GM12878 (cell line): ENCODE measurements around the gene CHMP3. TPM values are rescaled to one million over a fixed set of nuclear protein-coding genes. Genes with fewer than 3 reads are reported as not detected.

Experiments used
- ATAC-seq: fragments of 200-7000 bp; cut with Tn5 transposase; 3 replicates; pipeline ENCODE4 v1.9.1; 2020; ENCODE audit warnings: mild to moderate bottlenecking, moderate library complexity
- BruUV-seq: library from RNA; stranded (reverse); fragments of 400-500 nt; replicated peaks from 2 replicates; lab custom pipeline; 2021; lab: Mats Ljungman, UMichigan
- CTCF ChIA-PET: fragments of 300-600 bp; sonication (Branson Sonifier 250); formaldehyde crosslinking; extraction: SDS; loops from one replicate; lab custom pipeline; 2021; ENCODE audit warnings: inconsistent platforms; lab: Yijun Ruan, JAX
- POLR2A ChIA-PET: fragments of 350-600 bp; formaldehyde crosslinking; extraction: SDS; loops from one replicate; lab custom pipeline; 2021; ENCODE audit warnings: inconsistent platforms; lab: Charles Lee
- RAD21 ChIA-PET: fragments of 300-600 bp; sonication (Branson Sonifier 250); formaldehyde crosslinking; loops from one replicate; lab custom pipeline; 2023; ENCODE audit warnings: antibody characterized with exemption; ENCODE audit not compliant: unreplicated experiment; lab: Charles Lee
- SMC1A ChIA-PET: fragments of 300-600 bp; sonication (Branson Sonifier 250); formaldehyde crosslinking; loops from one replicate; lab custom pipeline; 2023; ENCODE audit not compliant: unreplicated experiment, uncharacterized antibody; lab: Charles Lee
- DNase-seq: peaks from one replicate; pipeline ENCODE4 v3.0.0-alpha.2; 2011; ENCODE audit warnings: low read depth, low spot score
- FAIRE-seq: peaks from 3 replicates; lab custom pipeline; 2011; peaks lifted over from hg19 to GRCh38; lab: Jason Lieb, UNC
- H2AFZ ChIP-seq: 2 replicates; pipeline ENCODE4 v1.6.0; 2011; ENCODE audit warnings: low read depth, low read length, control low read depth; ENCODE audit not compliant: control insufficient read depth
- H3K27ac ChIP-seq: 2 replicates; pipeline ENCODE4 v1.5.1; 2011; ENCODE audit warnings: control low read depth; ENCODE audit not compliant: control insufficient read depth, insufficient read depth
- H3K27me3 ChIP-seq, 2 experiments: replicated peaks in 1 of 2; 2 replicates each; pipeline versions ENCODE4 v1.6.0 to v1.6.1; 2011; ENCODE audit warnings: low read length in 1 of 2; ENCODE audit not compliant: control insufficient read depth in 2 of 2, insufficient read depth in 2 of 2
- H3K36me3 ChIP-seq, 2 experiments: 2 replicates each; pipeline ENCODE4 v1.5.1; 2011; ENCODE audit warnings: low read length in 1 of 2; ENCODE audit not compliant: control insufficient read depth in 2 of 2, insufficient read depth in 2 of 2
- H3K4me1 ChIP-seq: 2 replicates; pipeline ENCODE4 v1.6.1; 2011; ENCODE audit warnings: mild to moderate bottlenecking, low read length, moderate library complexity, mixed read lengths; ENCODE audit not compliant: control insufficient read depth, insufficient read depth
- H3K4me2 ChIP-seq: 2 replicates; pipeline ENCODE4 v1.6.0; 2011; ENCODE audit warnings: control low read depth; ENCODE audit not compliant: control insufficient read depth, insufficient read depth
- H3K4me3 ChIP-seq: fragments of 200-600 bp; sonication (generic); 2 replicates; pipeline ENCODE4 v1.5.1; 2016
- H3K79me2 ChIP-seq: 2 replicates; pipeline ENCODE4 v1.6.0; 2011; ENCODE audit warnings: low read length; ENCODE audit not compliant: control insufficient read depth, insufficient read depth
- H3K9ac ChIP-seq: 2 replicates; pipeline ENCODE4 v1.8.0; 2011; ENCODE audit warnings: low read length, control low read depth, mixed read lengths; ENCODE audit not compliant: control insufficient read depth, insufficient read depth
- H3K9me3 ChIP-seq: replicated peaks from 3 replicates; pipeline ENCODE4 v1.5.1; 2011; ENCODE audit warnings: mild to moderate bottlenecking, low read length; ENCODE audit not compliant: control insufficient read depth, insufficient read depth
- H4K20me1 ChIP-seq: 2 replicates; pipeline ENCODE4 v1.6.0; 2011; ENCODE audit not compliant: control insufficient read depth, insufficient read depth
- GATAD2B ChIP-seq: fragments of 450-650 bp; conservative IDR thresholded peaks from 2 replicates; pipeline ENCODE4 v1.6.1; 2017; ENCODE audit warnings: low read depth, mild to moderate bottlenecking, moderate library complexity
- POLR2AphosphoS5 ChIP-seq: IDR thresholded peaks from 2 replicates; pipeline ENCODE4 v1.6.1; 2011; ENCODE audit warnings: mild to moderate bottlenecking, low read length, inconsistent platforms
- SIN3A ChIP-seq: IDR thresholded peaks from 2 replicates; pipeline ENCODE4 v1.6.1; 2012; ENCODE audit warnings: low read depth, low read length, improper control_type of control experiment
- SREBF1 ChIP-seq: IDR thresholded peaks from 2 replicates; pipeline ENCODE4 v1.6.1; 2012; ENCODE audit warnings: mild to moderate bottlenecking, low read length
- SREBF2 ChIP-seq: IDR thresholded peaks from 2 replicates; pipeline ENCODE4 v1.6.1; 2012; ENCODE audit warnings: mild to moderate bottlenecking, low read length
- ZBTB11 ChIP-seq: fragments of 450-650 bp; formaldehyde crosslinking; IDR thresholded peaks from 2 replicates; pipeline ENCODE4 v1.5.0; 2022; ENCODE audit warnings: mild to moderate bottlenecking, missing genetic modification characterization
- WGBS: methylation state at CpG from one replicate; pipeline ENCODE4 v1.1.6; 2016; ENCODE audit warnings: low lambda C conversion rate; ENCODE audit not compliant: insufficient replicate concordance, insufficient coverage; ENCODE audit errors: missing lambda C conversion rate; 5-methylcytosine and 5-hydroxymethylcytosine counted together
- in situ Hi-C: fragments of 300-500 bp; cut with MboI; formaldehyde crosslinking; loops from 9 replicates; pipeline ENCODE4 v1.14.3; 2018; ENCODE audit warnings: mixed read lengths
- intact Hi-C: fragments of 100-400 bp; cut with micrococcal nuclease; formaldehyde crosslinking; loops from one replicate; pipeline ENCODE4 v1.14.2; 2022; ENCODE audit not compliant: unreplicated experiment
- polyA plus RNA-seq, 11 experiments: library from polyadenylated mRNA; depleted of rRNA in 4 of 11; unstranded in 6 of 11; stranded (reverse) in 5 of 11; fragments of >200 nt; fragmentation: Nextera tagmentation in 4 of 11; fragmentation: Illumina TruSeq in 1 of 11; extraction: Ambion mirVana in 4 of 11; extraction: Trizol in 1 of 11; gene quantifications; 1 replicate in 1 of 11; 2 replicates in 10 of 11; pipeline versions ENCODE4 v1.2.1 to v1.2.3, GENCODE V29; 2011 to 2016; ENCODE audit warnings: inconsistent platforms in 2 of 11, missing spikeins in 2 of 11, low read depth in 1 of 11
- total RNA-seq, 4 experiments: library from RNA; depleted of rRNA in 3 of 4; stranded (reverse); fragments of >200 nt in 3 of 4; fragmentation: Illumina TruSeq in 1 of 4; extraction: Trizol in 1 of 4; gene quantifications; 2 replicates each; pipeline versions ENCODE4 v1.2.1 to v1.2.3, GENCODE V29; 2013 to 2021
- TF ChIP-seq, protein P1 (sequence below): fragments of 450-650 bp; IDR thresholded peaks from 2 replicates; pipeline ENCODE4 v1.6.1; 2018; ENCODE audit warnings: borderline replicate concordance, mild to moderate bottlenecking; ENCODE audit not compliant: partially characterized antibody

CHMP3 gene
- total and polyA plus RNA-seq, 10 of the 15 experiments (the other 5 are each of a cell fraction or from before 2014, with no cell fraction given), result 22.5 to 56.8 (median 32.5) TPM

- Histone ChIP-seq H3K9me3 (no peaks in the 10 kb centered on the region), H2AFZ (no peak overlapping the region), H3K4me1 (no peaks in the 10 kb centered on the region), H3K9ac (no peak overlapping the region), H3K79me2 (peaks cover 3% of the 10 kb centered on the region; the same call in 1 of the 2 replicates), H4K20me1 (no peaks in the 10 kb centered on the region), H3K27me3 (no peaks in the 10 kb centered on the region), H3K36me3 (peaks cover 0 to 8% of the 10 kb centered on the region in 2 experiments; a peak in 1 of 4 replicates), H3K27ac (no peak overlapping the region), H3K4me2 (no peak overlapping the region), H3K4me3 (no peak overlapping the region)
- ATAC-seq (no peak), DNase-seq (no peak), FAIRE-seq (no peak)
- in situ Hi-C loops (no loop called here), intact Hi-C loops (loop anchor here (5.0 kb wide), 1 partner anchor 39 kb away; no protein-coding TSS in a partner anchor)
- BruUV-seq, result no TSS peak
- WGBS, result 92% methylated on average over 1 of the region's 1 CpG
- ChIA-PET RAD21 (interaction anchor here (1.5 kb wide), 1 partner anchor 11 kb away, joined by 4 read pairs; no protein-coding TSS in a partner anchor), CTCF (no interaction called here), POLR2A (interaction anchor here (0.6 to 0.7 kb wide), 2 partner anchors 43 to 53 kb away, joined by 3 to 5 read pairs; no protein-coding TSS in a partner anchor), SMC1A (interaction anchor here (1.7 kb wide), 1 partner anchor 11 kb away, joined by 8 read pairs; no protein-coding TSS in a partner anchor)
- no peak for TF ChIP-seq GATAD2B
- TF ChIP-seq, protein P1, sequence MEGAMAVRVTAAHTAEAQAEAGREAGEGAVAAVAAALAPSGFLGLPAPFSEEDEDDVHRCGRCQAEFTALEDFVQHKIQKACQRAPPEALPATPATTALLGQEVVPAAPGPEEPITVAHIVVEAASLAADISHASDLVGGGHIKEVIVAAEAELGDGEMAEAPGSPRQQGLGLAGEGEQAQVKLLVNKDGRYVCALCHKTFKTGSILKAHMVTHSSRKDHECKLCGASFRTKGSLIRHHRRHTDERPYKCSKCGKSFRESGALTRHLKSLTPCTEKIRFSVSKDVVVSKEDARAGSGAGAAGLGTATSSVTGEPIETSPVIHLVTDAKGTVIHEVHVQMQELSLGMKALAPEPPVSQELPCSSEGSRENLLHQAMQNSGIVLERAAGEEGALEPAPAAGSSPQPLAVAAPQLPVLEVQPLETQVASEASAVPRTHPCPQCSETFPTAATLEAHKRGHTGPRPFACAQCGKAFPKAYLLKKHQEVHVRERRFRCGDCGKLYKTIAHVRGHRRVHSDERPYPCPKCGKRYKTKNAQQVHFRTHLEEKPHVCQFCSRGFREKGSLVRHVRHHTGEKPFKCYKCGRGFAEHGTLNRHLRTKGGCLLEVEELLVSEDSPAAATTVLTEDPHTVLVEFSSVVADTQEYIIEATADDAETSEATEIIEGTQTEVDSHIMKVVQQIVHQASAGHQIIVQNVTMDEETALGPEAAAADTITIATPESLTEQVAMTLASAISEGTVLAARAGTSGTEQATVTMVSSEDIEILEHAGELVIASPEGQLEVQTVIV, result no peak
- no peak for TF ChIP-seq SREBF2
- no peak for TF ChIP-seq SIN3A
- TF ChIP-seq POLR2AphosphoS5, result no peak
- no peak for TF ChIP-seq SREBF1
- TF ChIP-seq ZBTB11, result no peak
These were observed 47.6 kb upstream of the CHMP3 start for GRCh38 chr2:86610871-86611270.
